Central memory CD8-positive, alpha-beta T cell (primary cell): Measurements from ENCODE around the gene ABHD12.

ENCODE experiments used
- ATAC-seq: fragments of 150-1000 bp; cut with Tn5 transposase; replicated peaks from 2 replicates; pipeline ENCODE4 v1.10.0; 2022; ENCODE audit warnings: mild to moderate bottlenecking, moderate FRiP score, moderate number of reproducible peaks; ENCODE audit not compliant: poor library complexity, severe bottlenecking; ENCODE audit errors: extremely low read depth
- DNase-seq, 2 donors: peaks; one replicate each; pipeline ENCODE4 v3.0.0; 2021; ENCODE audit warnings: low spot score in 2 of 2
- H3K27ac Mint-ChIP-seq: one replicate; pipeline ENCODE4 v1.8.0; 2022; ENCODE audit warnings: low read depth, mild to moderate bottlenecking, moderate library complexity, mixed read lengths
- H3K27me3 Mint-ChIP-seq: one replicate; pipeline ENCODE4 v1.8.0; 2022; ENCODE audit warnings: mixed read lengths
- H3K36me3 Mint-ChIP-seq: one replicate; pipeline ENCODE4 v1.8.0; 2022; ENCODE audit warnings: mild to moderate bottlenecking, moderate library complexity, mixed read lengths; ENCODE audit not compliant: insufficient read depth
- H3K4me1 Mint-ChIP-seq: one replicate; pipeline ENCODE4 v1.8.0; 2022; ENCODE audit warnings: mixed read lengths
- H3K4me3 Mint-ChIP-seq: one replicate; pipeline ENCODE4 v1.8.0; 2022; ENCODE audit warnings: mild to moderate bottlenecking, moderate library complexity, mixed read lengths
- H3K9me3 Mint-ChIP-seq: one replicate; pipeline ENCODE4 v1.8.0; 2022; ENCODE audit warnings: mixed read lengths

ABHD12 gene

GRCh38 chr20:25251019-25251418 lies 139.6 kb downstream of the ABHD12 start:
- H3K4me3 Mint-ChIP-seq: no peak overlapping the region
- H3K9me3 Mint-ChIP-seq: no peaks in the 10 kb centered on the region
- H3K36me3 Mint-ChIP-seq: peaks cover 1% of the 10 kb centered on the region
- no peak for ATAC-seq
- peaks cover 31% of the 10 kb centered on the region for H3K4me1 Mint-ChIP-seq
- no peak for DNase-seq
- H3K27me3 Mint-ChIP-seq: no peaks in the 10 kb centered on the region
- no peak overlapping the region for H3K27ac Mint-ChIP-seq

- DNase-seq (no peak), ATAC-seq (no peak)
- no peak overlapping the region for H3K4me3 Mint-ChIP-seq
- H3K27me3 Mint-ChIP-seq: no peaks in the 10 kb centered on the region
- H3K36me3 Mint-ChIP-seq: peaks cover 1% of the 10 kb centered on the region
- no peaks in the 10 kb centered on the region for H3K9me3 Mint-ChIP-seq
- peaks cover 30% of the 10 kb centered on the region for H3K4me1 Mint-ChIP-seq
- H3K27ac Mint-ChIP-seq: no peak overlapping the region
Observed at GRCh38 chr20:25250508-25250907, 140.1 kb downstream of the ABHD12 start.
